GM23248 (cell line): ENCODE results near the gene RBFOX1.

ENCODE experiments used
- EZH2 ChIP-seq: fragments of 200-600 bp; sonication (generic); IDR thresholded peaks from 2 replicates; pipeline ENCODE4 v1.6.1; 2018; ENCODE audit warnings: antibody characterized with exemption, mild to moderate bottlenecking; ENCODE audit not compliant: insufficient read depth, poor library complexity, severe bottlenecking
- EZH2phosphoT487 ChIP-seq: fragments of 200-600 bp; sonication (generic); IDR thresholded peaks from 2 replicates; pipeline ENCODE4 v1.6.1; 2018; ENCODE audit warnings: antibody characterized with exemption, moderate library complexity, mild to moderate bottlenecking, low read depth; ENCODE audit not compliant: insufficient read depth

DNA sequence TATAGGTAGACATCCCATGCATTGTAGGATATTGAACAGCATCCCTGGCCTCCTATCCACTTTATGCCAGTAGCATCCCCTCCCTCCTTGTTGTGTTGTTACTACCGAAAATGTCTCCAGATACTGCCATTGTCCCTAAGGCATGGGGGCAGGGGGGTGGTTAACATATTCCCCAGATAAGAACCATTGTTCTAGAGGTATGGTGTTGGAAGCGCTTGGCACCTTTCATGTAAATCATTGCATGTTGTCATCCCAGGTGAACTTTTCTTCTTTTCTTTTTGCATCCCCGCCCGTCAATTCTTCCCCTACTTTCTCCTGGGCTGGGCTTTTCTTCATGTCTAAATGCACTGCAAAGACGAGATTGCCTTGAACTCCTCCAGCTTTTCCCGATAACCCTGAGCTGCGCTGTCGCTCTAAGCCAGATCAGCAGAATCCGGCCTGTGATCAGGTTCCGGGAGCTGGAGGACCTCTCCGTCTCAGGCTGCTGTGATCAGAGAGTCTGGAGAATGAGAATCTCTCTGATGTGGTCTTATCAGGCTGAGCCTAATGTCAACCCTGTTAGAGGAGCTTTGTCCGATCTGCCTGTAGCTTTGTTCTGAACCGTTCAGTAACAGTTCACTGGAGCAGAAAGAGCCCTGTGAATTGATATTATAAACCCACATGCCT lies 76.2 kb downstream of the RBFOX1 start:
- no peak for TF ChIP-seq EZH2
- TF ChIP-seq EZH2phosphoT487: no peak
